NB4 (cell line): ENCODE results near the gene NRL.
A peak's percentile ranks its signal among the peaks of the same experiment; 100 is the strongest.

Source experiments
- CTCF ChIP-seq: IDR thresholded peaks from one replicate; pipeline ENCODE4 v1.5.1; 2012; ENCODE audit warnings: low read depth, low read length
- MYC ChIP-seq: IDR thresholded peaks from 2 replicates; pipeline ENCODE4 v1.6.1; 2011; ENCODE audit warnings: low read depth, low read length
- POLR2A ChIP-seq: IDR thresholded peaks from 2 replicates; pipeline ENCODE4 v1.6.1; 2011; ENCODE audit warnings: mild to moderate bottlenecking; ENCODE audit not compliant: insufficient read length; ENCODE audit errors: extremely low read depth

GRCh38 chr14:24141097-24141880 is 26.5 kb upstream of the NRL start, which contains the start of gene EMC9:
- TF ChIP-seq CTCF (no peak), POLR2A (peak; percentile 74), MYC (peak; percentile 60; the same call in 1 of the 2 replicates)
